Measurements from ENCODE around the gene UBE2E2.

The UBE2E2 gene

GRCh38 chr3:23270423-23270822, 67.3 kb downstream of the UBE2E2 start:
- TF ChIP-seq CTCF (IDR thresholded peaks at IDR 0.05; ENCODE audit: insufficient read depth, low read length, poor library complexity, severe bottlenecking) = no peak
- no peaks in the 10 kb centered on the region; the same call in 1 of the 2 replicates for H3K36me3 ChIP-seq (ENCODE audit: control insufficient read depth, insufficient read depth, low read length)
- no peaks in the 10 kb centered on the region for H3K27me3 ChIP-seq (replicated peaks; ENCODE audit: control insufficient read depth, insufficient read depth, low read length)
- DNase-seq (ENCODE audit: extremely low read depth, insufficient read length) = peak; percentile 46
- H3K4me3 ChIP-seq (replicated peaks; ENCODE audit: low read depth, low read length) = no peak overlapping the region

- no peak for DNase-seq (ENCODE audit: extremely low read depth, insufficient read length)
- no peak overlapping the region for H3K4me3 ChIP-seq (replicated peaks; ENCODE audit: low read depth, low read length)
- no peaks in the 10 kb centered on the region; the same call in 1 of the 2 replicates for H3K36me3 ChIP-seq (ENCODE audit: control insufficient read depth, insufficient read depth, low read length)
- H3K27me3 ChIP-seq (replicated peaks; ENCODE audit: control insufficient read depth, insufficient read depth, low read length) = no peaks in the 10 kb centered on the region
- TF ChIP-seq CTCF (IDR thresholded peaks at IDR 0.05; ENCODE audit: insufficient read depth, low read length, poor library complexity, severe bottlenecking) = no peak
Observed at GRCh38 chr3:23271876-23272741, 69.0 kb downstream of the UBE2E2 start.

DNA sequence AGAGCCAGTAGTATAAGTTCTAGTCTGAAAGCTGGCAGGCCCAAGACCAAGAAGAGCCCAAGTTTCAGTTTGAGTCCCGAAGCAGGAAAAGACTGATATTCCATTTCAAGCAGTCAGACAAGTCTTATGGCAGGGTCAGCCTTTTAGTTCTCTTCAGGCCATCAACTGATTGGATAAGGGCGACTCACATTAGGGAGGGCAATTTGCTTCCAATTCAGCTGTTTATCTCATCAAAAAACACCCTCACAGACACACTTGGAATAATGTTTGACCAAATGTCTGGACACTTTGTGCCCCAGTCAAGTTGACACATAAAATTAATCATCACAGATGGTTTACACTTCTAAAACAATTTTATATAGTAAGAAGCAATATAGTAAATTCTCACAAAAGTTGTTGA, 69.7 kb downstream of the UBE2E2 start:
- Histone ChIP-seq H3K27me3 (replicated peaks; ENCODE audit: control insufficient read depth, insufficient read depth, low read length) (no peaks in the 10 kb centered on the region), H3K36me3 (ENCODE audit: control insufficient read depth, insufficient read depth, low read length) (no peaks in the 10 kb centered on the region; the same call in 1 of the 2 replicates), H3K4me3 (replicated peaks; ENCODE audit: low read depth, low read length) (no peak overlapping the region)
- DNase-seq (ENCODE audit: extremely low read depth, insufficient read length) = no peak
- no peak for TF ChIP-seq CTCF (IDR thresholded peaks at IDR 0.05; ENCODE audit: insufficient read depth, low read length, poor library complexity, severe bottlenecking)

GRCh38 chr3:23275061-23275460, 71.9 kb downstream of the UBE2E2 start:
- no peaks in the 10 kb centered on the region; the same call in 1 of the 2 replicates for H3K36me3 ChIP-seq (ENCODE audit: control insufficient read depth, insufficient read depth, low read length)
- DNase-seq (ENCODE audit: extremely low read depth, insufficient read length) = no peak
- no peaks in the 10 kb centered on the region for H3K27me3 ChIP-seq (replicated peaks; ENCODE audit: control insufficient read depth, insufficient read depth, low read length)
- no peak overlapping the region for H3K4me3 ChIP-seq (replicated peaks; ENCODE audit: low read depth, low read length)
- no peak for TF ChIP-seq CTCF (IDR thresholded peaks at IDR 0.05; ENCODE audit: insufficient read depth, low read length, poor library complexity, severe bottlenecking)

- Histone ChIP-seq H3K36me3 (ENCODE audit: control insufficient read depth, insufficient read depth, low read length) (no peaks in the 10 kb centered on the region; the same call in 1 of the 2 replicates), H3K4me3 (replicated peaks; ENCODE audit: low read depth, low read length) (no peak overlapping the region), H3K27me3 (replicated peaks; ENCODE audit: control insufficient read depth, insufficient read depth, low read length) (no peaks in the 10 kb centered on the region)
- DNase-seq (ENCODE audit: extremely low read depth, insufficient read length) = no peak
- no peak for TF ChIP-seq CTCF (IDR thresholded peaks at IDR 0.05; ENCODE audit: insufficient read depth, low read length, poor library complexity, severe bottlenecking)
Observed at GRCh38 chr3:23275814-23276213, 72.7 kb downstream of the UBE2E2 start.

Measured in GM06990 (cell line).